Measurements from ENCODE around the gene ANGPTL5.
"Not testable (repeated sequence)": the region's sequence is repeated elsewhere in the genome, so short reads cannot be mapped to it uniquely, and the experiment has no call there.

ANGPTL5 gene

DNA sequence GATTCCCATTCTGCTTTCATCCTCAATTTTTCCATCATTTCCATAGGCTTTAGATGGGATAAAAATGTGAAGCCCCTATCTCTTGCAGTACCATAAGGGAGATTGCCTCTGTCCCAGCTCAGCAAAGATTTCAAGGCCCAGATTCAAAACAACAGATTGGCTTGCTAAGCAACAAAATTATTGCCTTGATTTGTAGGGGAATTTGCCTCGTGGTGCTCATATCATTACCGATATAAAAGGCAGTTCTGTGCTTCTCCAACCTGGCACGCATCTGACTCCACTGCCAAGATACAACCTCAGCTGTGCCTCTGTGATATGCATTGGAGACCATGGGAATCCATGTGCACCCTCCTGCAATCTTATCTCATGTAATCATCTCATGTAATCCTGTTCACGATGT lies 26.6 kb downstream of the ANGPTL5 start:
- DNase-seq (ENCODE audit: low spot score), result no peak

DNA sequence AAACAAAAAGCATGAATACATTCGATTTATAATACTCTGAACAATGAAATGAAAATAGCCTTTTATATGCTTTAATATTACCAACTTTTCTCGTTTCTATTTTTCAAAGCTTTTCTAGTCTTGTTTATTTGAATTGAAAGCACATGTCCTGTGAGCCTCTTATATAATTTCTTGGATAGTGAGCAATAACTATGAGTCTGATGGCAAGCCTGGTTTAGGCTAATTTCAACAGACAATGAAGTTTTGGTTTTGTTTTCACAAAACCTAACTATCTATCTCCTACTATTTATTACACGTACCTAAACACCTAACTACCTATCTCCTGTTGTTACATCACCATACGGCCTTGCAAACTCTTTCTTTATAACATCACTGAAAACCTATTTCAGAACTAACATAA lies 30.7 kb downstream of the ANGPTL5 start:
- no peak for DNase-seq (ENCODE audit: low spot score)

DNA sequence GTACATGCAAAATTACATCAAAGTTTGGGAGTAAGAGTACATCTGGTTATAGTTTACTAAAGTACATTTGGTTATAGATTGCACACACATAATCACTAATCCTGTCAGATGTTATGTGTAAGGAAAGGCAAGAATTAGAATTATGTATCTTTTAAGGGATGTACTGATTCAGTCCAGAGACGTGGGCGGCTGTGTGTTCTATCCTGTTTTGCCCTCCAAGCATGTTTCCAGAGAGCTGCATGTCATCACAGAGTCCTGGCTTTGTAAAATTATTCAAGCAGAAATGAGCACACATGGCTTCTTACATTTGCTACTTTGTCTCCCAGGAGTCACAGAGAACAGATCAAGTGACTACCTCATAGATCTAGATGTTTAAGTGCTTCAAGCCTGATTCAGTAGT lies 34.7 kb downstream of the ANGPTL5 start:
- no peak for DNase-seq (ENCODE audit: low spot score)

DNA sequence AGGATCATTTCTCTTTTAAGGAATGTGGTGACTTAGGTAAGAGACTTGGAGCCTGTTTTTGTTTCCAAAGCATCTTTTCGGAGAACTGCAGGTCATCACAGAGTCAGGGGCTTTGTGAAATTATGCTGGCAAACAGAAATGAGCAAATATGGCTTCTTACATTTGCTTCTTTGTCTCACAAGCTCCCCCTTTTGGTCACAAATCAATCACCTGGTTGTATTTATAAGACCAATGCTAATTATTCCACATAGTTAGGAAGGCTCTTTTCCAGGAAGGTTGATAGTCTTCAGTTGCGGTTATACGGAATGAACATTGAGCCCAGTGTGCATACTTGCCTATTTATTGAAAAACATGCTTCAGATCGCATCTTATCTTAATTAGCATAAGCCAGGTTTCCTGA lies 36.1 kb downstream of the ANGPTL5 start:
- DNase-seq (ENCODE audit: low spot score), result peak; percentile 21

DNA sequence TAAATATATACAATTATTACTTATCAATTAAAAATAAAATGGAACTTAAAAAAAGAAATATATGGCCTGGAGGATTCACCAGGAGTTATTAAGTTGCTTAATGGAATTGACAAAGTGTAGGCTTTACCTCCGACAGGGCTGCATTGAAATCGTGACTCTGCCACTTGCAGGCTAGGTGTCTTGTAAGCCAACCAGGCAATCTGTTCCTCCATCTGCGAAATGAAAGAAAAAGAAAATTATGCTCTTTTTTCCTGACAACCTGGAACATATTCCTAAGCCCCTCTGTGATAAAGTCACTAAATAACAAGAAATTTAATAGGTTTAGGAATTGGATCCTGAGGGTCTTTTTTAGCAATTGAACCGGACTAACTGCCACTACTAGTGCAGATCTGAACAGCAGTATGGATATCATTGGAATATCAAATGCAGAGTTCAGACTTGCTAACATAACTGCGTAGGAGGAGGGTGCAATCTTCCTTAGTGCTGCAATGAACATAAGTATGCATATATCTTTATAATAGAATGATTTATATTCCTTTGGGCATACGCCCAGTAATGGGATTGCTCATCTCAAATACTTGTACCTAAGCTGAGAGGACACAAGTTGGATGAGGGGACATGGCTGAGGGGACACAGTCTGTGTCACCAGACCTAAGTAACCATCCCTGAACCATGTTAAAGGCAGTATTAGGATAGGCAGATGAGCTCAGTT lies 44.0 kb downstream of the ANGPTL5 start:
- peak; percentile 19 for DNase-seq (ENCODE audit: low spot score)

DNA sequence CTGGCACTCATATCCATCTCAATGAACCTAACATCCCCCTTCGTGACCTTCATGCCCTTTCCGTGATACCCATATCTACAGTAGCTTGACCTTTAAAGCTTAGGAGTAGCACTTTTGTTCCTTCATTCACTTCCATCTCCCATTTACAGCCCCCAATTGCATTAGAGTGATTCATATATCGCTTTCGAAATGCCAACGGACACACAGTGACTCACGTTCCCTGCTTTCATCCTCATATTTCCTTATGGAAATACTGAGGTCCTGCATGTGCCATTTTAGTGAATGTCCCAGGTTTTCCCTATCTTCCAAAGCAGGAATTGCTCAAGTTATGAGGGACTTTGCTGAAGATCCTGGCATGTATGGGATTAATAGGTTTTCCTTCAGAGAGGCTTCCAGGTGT lies 45.8 kb downstream of the ANGPTL5 start:
- no peak for DNase-seq (ENCODE audit: low spot score)

DNA sequence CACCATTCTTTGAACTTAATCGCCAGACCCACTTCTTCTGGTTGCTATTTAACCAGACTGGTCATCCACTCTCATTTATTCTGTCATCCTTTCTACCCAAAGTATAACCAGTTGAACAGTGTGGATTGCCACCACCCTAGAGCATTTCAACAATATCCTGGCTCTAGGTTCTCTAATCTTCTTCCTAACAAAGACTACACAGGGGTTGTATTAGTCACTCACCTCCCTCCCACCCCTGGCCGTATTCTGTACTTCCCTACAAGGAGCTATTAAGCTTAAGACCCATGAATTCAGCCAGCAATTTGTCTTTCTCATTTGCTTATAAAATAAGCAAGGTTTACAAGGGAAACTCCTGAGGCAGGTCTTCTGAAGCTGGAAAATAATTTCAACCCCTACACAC lies 48.4 kb downstream of the ANGPTL5 start:
- DNase-seq (ENCODE audit: low spot score), result no peak

DNA sequence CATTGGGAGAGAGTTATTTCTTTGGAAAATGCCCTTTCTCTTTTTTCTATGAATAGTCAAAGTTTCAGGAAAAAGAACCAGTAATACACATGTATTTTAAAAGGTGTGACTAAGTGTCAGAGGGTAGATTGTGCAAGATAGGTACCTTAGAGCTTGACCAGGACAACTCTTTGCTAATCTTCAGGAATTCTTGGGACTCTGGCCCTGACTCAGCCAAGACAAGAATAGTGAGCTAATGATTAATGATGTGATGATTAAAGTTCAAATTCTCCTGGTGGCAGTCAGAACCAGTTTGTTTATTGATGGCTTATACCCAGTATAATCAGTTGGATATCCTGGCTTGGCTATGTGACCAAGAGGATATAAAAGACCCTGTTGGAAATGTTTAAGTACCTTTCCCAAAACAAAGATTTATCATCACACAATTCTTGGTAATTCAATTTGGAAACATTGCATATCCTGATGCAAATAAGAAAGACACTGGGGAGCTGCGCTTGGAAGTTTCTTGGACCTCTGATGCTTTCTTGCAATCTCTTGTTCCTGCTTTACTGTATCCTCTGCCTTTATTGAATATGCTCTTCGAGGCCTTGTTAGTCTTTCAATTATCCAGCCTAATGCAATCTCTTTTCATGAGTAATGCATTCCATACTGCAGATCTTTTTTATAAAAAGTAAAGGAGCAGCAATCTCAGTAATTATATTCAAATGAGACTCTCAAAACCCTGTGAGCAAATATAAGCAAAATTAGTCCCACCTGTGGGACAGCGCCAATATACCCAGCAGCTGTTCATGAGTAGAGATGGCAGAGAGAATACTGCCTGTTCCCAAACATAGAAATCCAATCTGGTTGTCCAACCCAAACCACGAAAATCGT lies 49.5 kb downstream of the ANGPTL5 start:
- no peak for DNase-seq (ENCODE audit: low spot score)

DNA sequence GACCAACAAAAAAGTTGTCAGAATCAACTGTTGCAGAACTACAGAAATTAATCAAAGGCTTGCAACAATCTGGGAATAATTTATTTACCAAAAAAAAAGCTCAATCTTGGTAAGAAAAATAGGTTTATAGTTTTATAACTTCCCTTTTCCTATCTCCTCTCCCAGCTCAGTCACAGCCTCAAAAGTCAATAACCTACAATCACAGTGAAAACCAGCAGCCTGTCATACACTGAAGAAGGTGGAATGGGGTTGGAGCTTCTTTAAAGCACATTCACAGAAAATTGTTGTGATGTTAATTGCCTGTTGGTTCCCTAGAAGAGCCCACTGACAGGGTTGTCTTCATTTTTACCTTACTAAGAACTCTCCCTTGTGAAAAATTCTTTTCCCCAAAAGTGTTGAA lies 52.2 kb downstream of the ANGPTL5 start:
- no peak for DNase-seq (ENCODE audit: low spot score)

DNA sequence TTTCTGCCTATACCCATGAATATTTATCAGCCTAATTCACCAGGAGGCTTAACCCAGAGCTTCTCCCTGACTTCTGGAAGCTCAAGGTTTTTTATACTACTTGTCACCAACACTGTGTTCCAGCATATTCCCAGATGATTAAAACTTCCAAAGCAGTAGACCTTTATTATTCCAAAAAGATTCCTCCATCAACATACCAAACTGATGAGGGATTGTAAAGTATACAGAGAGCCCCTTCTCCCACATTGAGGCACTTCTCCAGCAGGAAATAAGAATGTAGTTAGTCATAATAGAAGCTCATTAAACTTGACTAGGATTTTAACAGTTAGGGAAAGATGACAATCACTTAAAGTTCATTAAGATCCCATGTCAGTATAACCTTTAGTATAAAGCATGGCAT lies 53.0 kb downstream of the ANGPTL5 start:
- DNase-seq (ENCODE audit: low spot score), result no peak

DNA sequence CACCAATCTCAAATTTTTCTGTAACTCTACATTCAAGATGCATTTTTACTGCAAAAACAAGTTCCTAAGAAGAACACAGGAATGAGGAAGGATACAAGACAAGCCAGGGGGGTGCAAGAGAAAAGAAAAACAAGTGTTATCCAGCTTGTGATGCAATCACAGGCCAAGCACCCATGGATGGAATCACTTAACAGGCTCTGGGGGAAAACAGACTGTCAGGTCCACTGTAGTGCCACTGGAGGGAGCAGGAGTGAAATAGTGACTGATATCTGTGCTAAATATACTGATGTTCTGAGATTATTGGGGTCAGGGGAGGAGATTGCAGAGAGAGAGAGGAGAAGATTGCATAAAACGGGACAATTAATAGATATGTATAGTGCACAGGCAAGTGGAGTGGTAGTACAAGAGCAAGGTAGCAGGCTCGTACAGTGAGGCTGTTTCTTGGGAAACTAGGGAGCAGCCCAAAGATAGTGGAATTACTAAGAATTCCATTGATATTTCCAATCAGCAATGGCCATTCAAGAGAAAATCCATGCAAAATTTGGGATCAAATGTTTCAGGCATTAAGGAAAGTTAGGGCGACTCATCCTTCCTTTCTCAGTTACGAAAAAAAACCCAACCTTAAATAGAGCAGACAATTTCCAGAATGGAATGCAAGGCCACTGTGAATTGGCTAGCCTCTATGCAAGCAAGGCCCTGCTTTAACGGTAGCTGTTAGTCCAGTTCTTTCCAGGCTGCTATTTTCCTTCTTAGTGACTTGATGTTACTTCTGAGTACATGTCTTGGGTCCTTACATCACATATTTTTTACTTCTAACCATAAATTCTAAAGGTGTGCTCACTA lies 53.7 kb downstream of the ANGPTL5 start:
- peak; percentile 31 for DNase-seq (ENCODE audit: low spot score)

DNA sequence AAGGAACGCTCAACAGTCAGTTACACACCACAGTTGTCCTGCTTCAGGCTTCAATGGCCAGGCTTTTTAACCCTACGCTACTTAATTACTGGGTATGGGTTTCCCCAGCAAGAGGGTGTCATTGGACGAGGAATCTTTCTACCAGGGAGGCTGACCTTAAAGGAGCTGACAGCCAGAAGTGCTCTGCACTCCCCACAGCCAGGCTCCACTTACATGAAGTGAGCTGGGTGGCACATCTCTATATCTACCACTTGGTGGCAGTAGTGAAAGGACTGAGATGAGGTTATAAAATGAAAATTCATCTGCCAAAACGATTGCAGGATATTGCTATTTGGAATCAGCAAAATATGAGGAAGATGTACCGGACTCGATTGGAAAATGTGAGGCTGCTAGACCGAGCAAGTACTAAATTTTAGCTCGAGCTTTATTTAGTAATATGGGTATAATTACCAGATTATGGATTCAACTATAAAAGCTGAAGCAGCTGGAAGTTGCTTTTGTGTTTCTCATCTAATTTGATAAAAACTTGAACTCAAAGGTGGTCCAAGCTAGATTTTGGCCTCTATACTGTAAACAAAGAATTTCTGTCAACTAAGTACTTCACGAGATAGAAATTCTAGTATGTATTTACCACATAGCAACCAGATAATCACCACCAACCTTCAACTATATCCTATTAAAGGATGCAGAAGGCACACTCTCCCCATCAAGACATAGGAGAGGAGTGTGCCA lies 55.5 kb downstream of the ANGPTL5 start:
- peak; percentile 66 for DNase-seq (ENCODE audit: low spot score)

DNA sequence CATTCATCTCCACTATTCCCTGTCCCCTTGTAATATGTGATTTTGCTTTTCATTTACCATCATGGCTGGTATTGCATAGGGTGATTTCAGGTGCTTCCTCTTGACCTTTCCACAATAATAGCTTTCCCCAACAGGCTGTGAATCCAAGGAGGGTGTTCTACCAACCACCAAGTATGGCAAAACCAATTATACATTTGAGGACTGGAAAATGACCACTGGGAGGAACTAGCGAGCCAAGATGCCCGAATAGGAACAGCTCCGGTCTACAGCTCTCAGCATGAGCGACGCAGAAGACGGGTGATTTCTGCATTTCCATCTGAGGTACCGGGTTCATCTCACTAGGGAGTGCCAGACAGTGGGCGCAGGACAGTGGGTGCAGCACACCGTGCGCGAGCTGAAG lies 64.1 kb downstream of the ANGPTL5 start:
- DNase-seq (ENCODE audit: low spot score), result not testable (repeated sequence)

DNA sequence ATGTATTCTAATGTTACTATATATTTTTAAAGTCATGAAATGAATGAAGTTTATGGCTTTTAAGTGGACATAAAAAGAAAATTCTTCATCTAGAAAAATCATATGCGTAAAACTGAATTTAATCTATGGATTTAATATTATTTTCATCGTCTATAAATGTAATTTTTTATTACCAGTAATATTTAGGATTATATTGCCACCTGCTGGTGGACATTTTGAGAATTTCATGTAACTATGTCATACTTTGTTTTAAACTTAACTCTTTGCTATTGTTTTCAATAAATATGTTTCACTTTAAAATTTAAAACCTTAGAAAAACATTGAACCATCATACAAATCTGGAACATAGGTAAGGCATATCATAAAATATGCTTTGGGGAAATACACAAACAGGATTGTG lies 68.1 kb downstream of the ANGPTL5 start:
- DNase-seq (ENCODE audit: low spot score), result no peak

DNA sequence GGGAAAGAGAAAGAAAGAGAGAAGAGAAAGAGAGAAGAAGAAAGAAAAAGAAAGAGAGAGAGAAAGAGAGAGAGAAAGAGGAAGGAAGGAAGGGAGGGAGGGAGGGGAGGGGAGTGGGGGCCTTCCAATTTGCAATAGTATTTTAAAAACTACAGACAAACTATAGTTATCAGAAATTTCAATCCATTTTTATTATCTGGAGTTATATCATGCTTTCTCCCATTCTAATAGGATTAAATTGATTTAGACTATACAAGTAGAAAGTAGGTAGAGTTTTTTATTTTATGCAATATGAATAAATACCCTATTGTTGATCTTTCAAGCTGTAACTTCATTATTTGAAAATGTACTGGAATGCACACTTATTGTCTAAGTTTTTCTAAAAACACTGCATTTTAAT lies 71.7 kb downstream of the ANGPTL5 start:
- DNase-seq (ENCODE audit: low spot score), result no peak

DNA sequence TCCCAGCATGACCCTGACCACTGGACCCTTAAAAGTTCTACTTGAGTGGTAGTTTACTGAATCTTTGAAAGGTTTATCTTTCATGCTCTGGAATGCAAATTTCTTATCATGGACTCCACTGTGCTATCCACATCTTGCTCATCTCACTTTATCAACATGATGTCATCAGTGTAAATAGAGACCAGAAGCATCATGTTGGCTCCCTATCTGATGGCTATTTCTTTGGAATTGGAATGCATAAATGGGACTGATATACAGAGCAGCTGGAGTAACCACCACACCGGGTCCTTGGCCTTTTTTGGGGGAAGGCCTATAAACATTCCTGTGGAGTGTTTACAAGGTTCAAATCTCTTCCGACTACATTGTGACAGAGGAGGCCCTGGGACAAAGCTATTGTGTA lies 75.6 kb downstream of the ANGPTL5 start:
- no peak for DNase-seq (ENCODE audit: low spot score)

Measured in cerebellar cortex (tissue), 1 donor.